HG03139 (cell line): ENCODE measurements around the gene VPS52.

Experiments
- ATAC-seq: cut with Tn5 transposase; IDR thresholded peaks from one replicate; pipeline ENCODE4 v1.9.1; 2021; ENCODE audit not compliant: unreplicated experiment

The VPS52 gene

DNA sequence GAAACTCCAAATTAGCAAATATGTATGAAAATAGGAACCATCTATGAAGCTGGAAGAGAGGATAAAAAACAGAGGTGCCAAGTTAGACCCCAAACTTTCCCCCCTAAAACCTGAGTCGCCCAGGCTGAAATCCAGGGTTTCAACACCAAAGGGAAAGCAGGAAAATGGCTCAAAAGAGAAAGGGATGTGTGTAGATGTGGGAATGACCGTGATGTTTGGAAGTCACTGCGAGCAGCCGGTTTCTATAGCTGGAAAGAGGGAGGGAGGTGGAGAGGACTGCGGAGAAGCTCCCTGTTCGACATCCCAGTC, 58.9 kb downstream of the VPS52 start:
- ATAC-seq: no peak

DNA sequence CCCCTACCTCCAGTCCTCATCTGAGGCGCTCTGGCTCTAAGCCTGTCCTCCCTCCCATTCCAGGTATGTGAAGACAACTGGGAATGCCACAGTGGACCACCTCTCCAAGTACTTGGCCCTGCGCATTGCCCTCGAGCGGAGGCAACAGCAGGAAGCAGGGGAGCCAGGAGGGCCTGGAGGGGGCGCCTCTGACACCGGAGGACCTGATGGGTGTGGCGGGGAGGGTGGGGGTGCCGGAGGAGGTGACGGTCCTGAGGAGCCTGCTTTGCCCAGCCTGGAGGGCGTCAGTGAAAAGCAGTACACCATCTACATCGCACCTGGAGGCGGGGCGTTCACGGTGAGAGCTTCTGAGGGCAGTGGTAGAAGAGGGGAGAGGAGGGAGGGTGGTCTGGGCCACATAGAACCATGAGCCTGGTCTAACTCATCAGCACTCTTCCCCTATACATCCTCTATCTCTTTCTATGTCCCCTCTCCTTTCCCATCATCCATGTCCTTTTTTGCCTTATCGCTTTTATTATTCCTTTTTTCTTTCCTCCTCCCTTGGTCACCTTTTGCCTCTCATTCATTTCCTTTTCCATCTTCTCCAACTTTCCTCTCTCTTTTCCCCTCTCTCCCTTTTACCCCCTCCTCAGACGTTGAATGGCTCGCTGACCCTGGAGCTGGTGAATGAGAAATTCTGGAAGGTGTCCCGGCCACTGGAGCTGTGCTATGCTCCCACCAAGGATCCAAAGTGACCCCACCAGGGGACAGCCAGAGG, 59.8 kb downstream of the VPS52 start:
- no peak for ATAC-seq

DNA sequence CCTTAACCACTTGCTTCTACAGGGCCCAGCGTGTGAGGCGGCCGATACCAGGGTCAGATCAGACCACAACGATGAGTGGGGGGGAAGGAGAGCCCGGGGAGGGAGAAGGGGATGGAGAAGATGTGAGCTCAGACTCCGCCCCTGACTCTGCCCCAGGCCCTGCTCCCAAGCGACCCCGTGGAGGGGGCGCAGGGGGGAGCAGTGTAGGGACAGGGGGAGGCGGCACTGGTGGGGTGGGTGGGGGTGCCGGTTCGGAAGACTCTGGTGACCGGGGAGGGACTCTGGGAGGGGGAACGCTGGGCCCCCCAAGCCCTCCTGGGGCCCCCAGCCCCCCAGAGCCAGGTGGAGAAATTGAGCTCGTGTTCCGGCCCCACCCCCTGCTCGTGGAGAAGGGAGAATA, 60.5 kb downstream of the VPS52 start:
- ATAC-seq: no peak

DNA sequence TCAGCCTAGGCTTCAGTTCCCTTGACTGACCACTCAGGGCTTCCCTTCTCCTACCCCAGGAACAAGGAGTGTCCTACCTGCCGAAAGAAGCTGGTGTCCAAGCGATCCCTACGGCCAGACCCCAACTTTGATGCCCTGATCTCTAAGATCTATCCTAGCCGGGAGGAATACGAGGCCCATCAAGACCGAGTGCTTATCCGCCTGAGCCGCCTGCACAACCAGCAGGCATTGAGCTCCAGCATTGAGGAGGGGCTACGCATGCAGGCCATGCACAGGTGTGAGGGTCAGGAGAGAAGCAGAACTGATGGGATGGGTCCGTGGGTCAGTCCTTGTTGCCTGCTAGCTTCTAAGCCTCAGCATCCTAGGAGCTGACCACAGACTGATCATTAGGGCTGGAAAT, 61.8 kb downstream of the VPS52 start:
- ATAC-seq: no peak

- peak; percentile 44 for ATAC-seq
Measured at GRCh38 chr6:33208091-33208967, 63.3 kb downstream of the VPS52 start, which contains the start of gene RING1. TSS of gene RING1 (plus strand) at chr6:33208500. CDS start at chr6:33208823, 323 bp downstream.

DNA sequence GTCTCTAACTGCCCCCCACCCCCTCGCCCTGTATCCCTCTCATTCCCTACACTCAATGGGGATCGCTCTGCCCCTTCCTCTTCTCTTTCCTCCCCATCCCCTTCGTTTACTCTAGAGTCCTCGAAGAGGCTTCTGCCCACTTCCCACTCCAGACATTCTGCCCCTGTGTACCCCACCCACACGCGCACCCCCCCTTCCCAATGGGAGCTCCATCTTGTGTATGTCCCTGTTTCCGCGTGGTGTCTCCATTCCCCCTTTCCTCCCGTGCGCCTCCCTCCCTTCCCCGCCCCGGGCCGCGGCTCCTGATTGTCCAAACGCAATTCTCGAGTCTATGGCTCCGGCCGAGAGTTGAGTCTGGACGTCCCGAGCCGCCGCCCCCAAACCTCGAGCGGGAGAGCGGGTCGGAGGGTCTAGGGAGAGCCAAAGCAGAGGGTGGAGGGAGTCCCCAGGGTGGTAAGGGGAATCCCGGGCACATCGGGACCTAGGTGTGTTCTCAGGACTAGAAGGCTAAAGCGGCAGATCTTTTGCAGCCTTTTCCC, 64.1 kb downstream of the VPS52 start:
- ATAC-seq: no peak

GRCh38 chr6:33206864-33207551, 64.7 kb downstream of the VPS52 start:
- ATAC-seq: no peak

GRCh38 chr6:33206027-33206863, 65.4 kb downstream of the VPS52 start:
- ATAC-seq: no peak

DNA sequence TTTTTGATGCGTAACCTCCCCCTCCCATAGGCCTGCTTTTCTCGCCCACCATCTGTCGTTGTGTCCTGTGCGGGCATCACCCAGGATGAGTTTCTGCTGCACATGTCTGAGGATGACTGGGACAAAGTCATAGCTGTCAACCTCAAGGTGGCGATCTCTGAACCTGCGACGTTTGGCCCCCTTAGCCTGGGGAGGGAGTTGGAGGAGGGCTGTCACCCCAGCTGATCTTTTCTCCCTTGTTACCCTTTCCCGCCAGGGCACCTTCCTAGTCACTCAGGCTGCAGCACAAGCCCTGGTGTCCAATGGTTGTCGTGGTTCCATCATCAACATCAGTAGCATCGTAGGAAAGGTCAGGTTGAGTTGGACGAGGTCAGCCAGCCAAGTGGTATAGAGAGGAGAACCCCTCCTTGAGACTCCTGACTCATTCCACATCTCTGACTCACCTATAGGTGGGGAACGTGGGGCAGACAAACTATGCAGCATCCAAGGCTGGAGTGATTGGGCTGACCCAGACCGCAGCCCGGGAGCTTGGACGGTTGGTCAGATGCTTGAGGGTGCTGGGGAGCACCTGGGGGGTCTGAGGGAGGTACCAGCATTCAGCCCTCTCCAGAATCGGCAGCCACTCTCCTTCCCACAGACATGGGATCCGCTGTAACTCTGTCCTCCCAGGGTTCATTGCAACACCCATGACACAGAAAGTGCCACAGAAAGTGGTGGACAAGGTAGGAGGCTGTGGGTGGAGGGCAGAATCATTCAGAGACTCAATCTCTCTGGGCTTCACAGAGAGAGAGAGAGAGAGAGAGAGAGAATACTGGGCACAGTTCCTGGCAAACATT, 66.3 kb downstream of the VPS52 start:
- ATAC-seq: no peak

DNA sequence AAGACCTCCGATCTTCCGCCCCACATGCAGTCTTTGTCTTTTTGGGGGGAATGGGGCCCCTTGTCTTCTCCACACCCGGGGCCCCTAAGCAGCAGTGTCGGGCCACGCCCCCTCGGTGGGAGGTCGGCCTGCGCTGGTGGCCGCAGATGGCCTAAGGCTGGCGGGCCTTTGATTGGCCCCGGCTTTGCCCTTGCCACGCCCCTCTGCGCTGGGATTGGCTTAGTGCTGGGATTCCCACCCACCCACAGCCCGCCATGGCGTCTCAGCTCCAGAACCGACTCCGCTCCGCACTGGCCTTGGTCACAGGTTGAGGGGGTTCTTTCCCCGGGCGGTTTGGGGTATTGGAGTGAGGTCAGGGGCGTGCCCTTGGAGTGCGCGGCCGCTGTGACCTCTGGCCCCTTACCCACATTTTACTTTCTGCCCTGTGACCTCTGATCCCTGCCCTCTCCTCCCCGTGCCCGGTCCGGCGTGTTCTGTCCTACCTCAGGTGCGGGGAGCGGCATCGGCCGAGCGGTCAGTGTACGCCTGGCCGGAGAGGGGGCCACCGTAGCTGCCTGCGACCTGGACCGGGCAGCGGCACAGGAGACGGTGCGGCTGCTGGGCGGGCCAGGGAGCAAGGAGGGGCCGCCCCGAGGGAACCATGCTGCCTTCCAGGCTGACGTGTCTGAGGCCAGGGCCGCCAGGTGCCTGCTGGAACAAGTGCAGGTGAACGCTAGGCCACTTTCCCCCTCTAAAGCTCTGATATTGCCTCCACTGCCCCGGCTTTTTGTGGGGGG, 67.1 kb downstream of the VPS52 start, which contains the start of gene HSD17B8:
Gene HSD17B8, plus strand, starts transcription at position 241 of the 776 bp plus-strand sequence. Its CDS starts 14 bp downstream, at position 255.
- peak; percentile 40 for ATAC-seq

DNA sequence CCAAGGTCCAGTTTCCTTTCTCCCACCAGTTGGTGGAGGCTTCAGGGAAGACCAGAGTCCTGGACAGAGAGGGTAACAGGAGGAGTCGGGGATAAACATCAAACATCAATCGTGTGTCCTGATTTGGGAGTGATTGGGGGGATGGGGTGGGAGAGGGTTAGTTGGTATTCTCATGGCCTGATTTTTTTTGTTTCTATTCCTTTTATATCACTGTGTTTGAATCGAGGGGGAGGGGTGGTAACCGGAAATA, 67.6 kb downstream of the VPS52 start:
- ATAC-seq: no peak

GRCh38 chr6:33203443-33204164, 68.1 kb downstream of the VPS52 start:
- no peak for ATAC-seq

GRCh38 chr6:33202799-33203198, 68.9 kb downstream of the VPS52 start:
- ATAC-seq: no peak

DNA sequence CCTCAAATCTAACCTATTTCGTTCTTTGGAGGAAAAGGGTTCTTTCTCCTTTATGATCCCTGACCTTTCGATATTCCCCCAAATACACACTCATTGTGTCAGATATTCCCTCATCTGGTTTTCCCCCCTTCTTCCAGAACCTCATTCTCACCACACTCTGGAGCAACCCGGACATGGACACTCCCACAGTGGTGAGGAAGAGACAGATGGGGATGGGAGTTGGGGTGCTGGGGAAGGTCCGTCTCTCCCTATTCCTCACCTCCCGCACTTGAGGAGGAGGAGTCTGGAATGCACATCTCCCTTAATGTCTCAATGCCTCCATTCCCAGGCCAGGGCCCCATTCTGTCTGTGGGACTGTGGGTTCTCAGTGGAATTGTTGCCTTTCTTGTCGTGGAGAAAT, 69.7 kb downstream of the VPS52 start:
- ATAC-seq: no peak

DNA sequence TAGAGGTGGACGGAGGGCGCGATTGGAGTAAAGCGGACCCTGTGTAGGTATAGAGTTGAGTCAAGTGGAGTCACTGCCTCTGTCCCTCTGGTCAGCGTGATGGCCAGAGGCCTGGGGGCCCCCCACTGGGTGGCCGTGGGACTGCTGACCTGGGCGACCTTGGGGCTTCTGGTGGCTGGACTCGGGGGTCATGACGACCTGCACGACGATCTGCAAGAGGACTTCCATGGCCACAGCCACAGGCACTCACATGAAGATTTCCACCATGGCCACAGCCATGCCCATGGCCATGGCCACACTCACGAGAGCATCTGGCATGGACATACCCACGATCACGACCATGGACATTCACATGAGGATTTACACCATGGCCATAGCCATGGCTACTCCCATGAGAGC, 70.5 kb downstream of the VPS52 start:
- ATAC-seq: peak; percentile 3
